Common myeloid progenitor, CD34-positive (primary cell): Measurements from ENCODE around the gene IP6K2.

Experiments
- CTCF ChIA-PET: fragments of 350-600 bp; sonication (Branson Sonifier 250); formaldehyde crosslinking; loops from one replicate; lab custom pipeline; 2021; ENCODE audit warnings: antibody characterized with exemption; lab: Charles Lee
- POLR2A ChIA-PET: fragments of 350-600 bp; sonication (Branson Sonifier 250); formaldehyde crosslinking; loops from one replicate; lab custom pipeline; 2021; ENCODE audit warnings: antibody characterized with exemption; lab: Charles Lee
- DNase-seq, 3 donors: peaks; one replicate each; pipeline versions ENCODE4 v3.0.0 to v3.0.0-alpha.2; 2013
- H3K27ac ChIP-seq, 2 experiments: 1 replicate in 1 of 2; 2 replicates in 1 of 2; pipeline ENCODE4 v1.7.0; 2013; ENCODE audit warnings: inconsistent platforms in 2 of 2, low read length in 2 of 2, mild to moderate bottlenecking in 2 of 2, low read depth in 1 of 2, moderate library complexity in 1 of 2; ENCODE audit not compliant: severe bottlenecking in 2 of 2, insufficient read depth in 1 of 2, poor library complexity in 1 of 2
- H3K27me3 ChIP-seq, 5 experiments: replicated peaks in 2 of 5; 1 replicate in 3 of 5; 2 replicates in 2 of 5; pipeline versions ENCODE4 v1.6.1 to v1.7.0; 2013; ENCODE audit warnings: low read length in 4 of 5, mild to moderate bottlenecking in 2 of 5, moderate library complexity in 2 of 5, inconsistent platforms in 1 of 5; ENCODE audit not compliant: insufficient read depth in 5 of 5, control insufficient read depth in 4 of 5
- H3K36me3 ChIP-seq, 4 experiments: 1 replicate in 2 of 4; 2 replicates in 2 of 4; pipeline versions ENCODE4 v1.6.1 to v1.7.0; 2013; ENCODE audit warnings: low read length in 3 of 4, control low read depth in 1 of 4, mild to moderate bottlenecking in 1 of 4; ENCODE audit not compliant: control insufficient read depth in 4 of 4, insufficient read depth in 4 of 4
- H3K4me1 ChIP-seq, 4 experiments: 1 replicate in 3 of 4; 2 replicates in 1 of 4; pipeline versions ENCODE4 v1.6.1 to v1.7.1; 2013; ENCODE audit warnings: low read length in 3 of 4, mild to moderate bottlenecking in 3 of 4, control low read depth in 1 of 4, inconsistent platforms in 1 of 4, moderate library complexity in 1 of 4; ENCODE audit not compliant: control insufficient read depth in 4 of 4, insufficient read depth in 4 of 4; ENCODE audit errors: control extremely low read depth in 1 of 4
- H3K4me3 ChIP-seq, 7 experiments: 1 replicate in 4 of 7; 2 replicates in 3 of 7; pipeline versions ENCODE4 v1.5.1 to v1.7.0; 2013; ENCODE audit warnings: mild to moderate bottlenecking in 7 of 7, low read length in 6 of 7, moderate library complexity in 6 of 7, inconsistent platforms in 2 of 7, low read depth in 2 of 7, control low read depth in 1 of 7; ENCODE audit not compliant: insufficient read depth in 4 of 7, control insufficient read depth in 1 of 7; ENCODE audit errors: extremely low read depth in 1 of 7
- H3K9me3 ChIP-seq, 5 experiments: 1 replicate in 4 of 5; 2 replicates in 1 of 5; pipeline versions ENCODE4 v1.6.1 to v1.7.1; 2013; ENCODE audit warnings: low read length in 4 of 5, mild to moderate bottlenecking in 2 of 5, inconsistent platforms in 1 of 5, low read depth in 1 of 5, moderate library complexity in 1 of 5; ENCODE audit not compliant: control insufficient read depth in 4 of 5, insufficient read depth in 2 of 5; ENCODE audit errors: control extremely low read depth in 1 of 5
- WGBS: methylation state at CpG from one replicate; pipeline ENCODE4 v1.1.5; 2013; ENCODE audit not compliant: insufficient coverage; 5-methylcytosine and 5-hydroxymethylcytosine counted together

IP6K2 gene

DNA sequence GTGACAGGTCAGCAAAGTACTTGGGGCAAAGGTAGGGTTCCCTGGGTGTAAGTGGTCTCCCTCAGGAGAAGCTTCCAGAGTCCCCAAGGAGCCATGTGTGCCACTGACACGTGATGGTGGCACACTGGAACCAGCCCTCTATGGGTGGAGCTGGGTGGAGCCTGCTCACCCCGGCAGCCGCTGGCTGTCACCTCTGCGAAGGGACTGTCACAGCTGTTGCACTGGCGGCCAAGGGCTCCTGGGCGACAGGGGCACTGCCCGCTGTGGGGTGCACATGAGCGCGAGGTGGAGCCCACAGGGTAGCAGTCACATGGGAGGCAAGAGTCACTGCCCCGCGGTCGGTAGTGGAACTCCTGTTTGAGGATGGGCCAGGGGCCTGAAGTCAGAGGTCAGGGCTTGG lies 66.3 kb downstream of the IP6K2 start:
- Histone ChIP-seq H3K27me3 (peaks cover 0 to 2% (median 0%) of the 10 kb centered on the region in 5 experiments), H3K27ac (no peak overlapping the region), H3K4me1 (peaks cover 0 to 6% (median 4%) of the 10 kb centered on the region in 4 experiments), H3K36me3 (peaks cover 0 to 2% (median 0%) of the 10 kb centered on the region in 4 experiments), H3K9me3 (no peaks in the 10 kb centered on the region), H3K4me3 (no peak overlapping the region)
- CTCF ChIA-PET: interaction anchor here (0.7 to 1.2 kb wide), 2 partner anchors 10 to 49 kb away, joined by 3 to 5 read pairs; no protein-coding TSS in a partner anchor
- POLR2A ChIA-PET: no interaction called here
- WGBS: 94% methylated on average over 12 of the region's 12 CpGs
- no peak for DNase-seq

- 97% methylated on average over 9 of the region's 15 CpGs for WGBS
- DNase-seq: no peak
- POLR2A ChIA-PET: no interaction called here
- Histone ChIP-seq H3K36me3 (peaks cover 0 to 2% (median 0%) of the 10 kb centered on the region in 4 experiments), H3K9me3 (no peaks in the 10 kb centered on the region), H3K27ac (no peak overlapping the region), H3K4me3 (no peak overlapping the region), H3K4me1 (no peaks in the 10 kb centered on the region), H3K27me3 (no peaks in the 10 kb centered on the region)
- CTCF ChIA-PET: interaction anchor here (1.1 kb wide), 1 partner anchor 9 kb away, joined by 5 read pairs; no protein-coding TSS in a partner anchor
Observed at GRCh38 chr3:48648188-48648850, 68.7 kb downstream of the IP6K2 start.

DNA sequence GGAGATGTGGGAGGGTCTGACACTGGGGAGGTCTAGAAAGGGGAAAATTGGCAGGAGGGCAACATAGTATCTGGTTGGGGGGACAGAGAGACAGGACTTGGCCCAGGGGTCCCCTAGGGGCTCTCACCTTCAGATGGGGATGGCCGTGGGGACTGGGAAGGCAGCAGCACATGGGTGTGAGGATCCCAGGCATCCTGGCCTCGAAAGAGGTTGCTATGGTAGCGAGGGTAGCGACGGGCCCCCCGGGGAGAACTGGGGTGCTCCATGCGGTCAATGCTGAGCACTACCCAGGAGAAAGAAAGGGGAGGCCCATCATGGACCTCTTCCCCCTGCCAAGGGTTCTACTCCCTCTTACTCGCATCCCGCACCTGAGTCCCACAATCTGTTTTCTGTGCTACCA lies 69.3 kb downstream of the IP6K2 start:
- no peak for DNase-seq
- H3K4me1 ChIP-seq: no peaks in the 10 kb centered on the region
- H3K4me3 ChIP-seq: no peak overlapping the region
- no peaks in the 10 kb centered on the region for H3K27me3 ChIP-seq
- H3K36me3 ChIP-seq: no peaks in the 10 kb centered on the region
- WGBS: 97% methylated on average over 9 of the region's 9 CpGs
- no peaks in the 10 kb centered on the region for H3K9me3 ChIP-seq
- CTCF ChIA-PET: interaction anchor here (1.1 kb wide), 1 partner anchor 9 kb away, joined by 5 read pairs; no protein-coding TSS in a partner anchor
- POLR2A ChIA-PET: no interaction called here
- no peak overlapping the region for H3K27ac ChIP-seq

GRCh38 chr3:48644898-48645760 lies 71.9 kb downstream of the IP6K2 start:
- ChIA-PET POLR2A (interaction anchor here (0.6 kb wide), 1 partner anchor 27 kb away, joined by 4 read pairs; no protein-coding TSS in a partner anchor), CTCF (interaction anchor here (1.5 kb wide), 1 partner anchor 10 kb away, joined by 3 read pairs; the partner anchor contains the start of gene SLC26A6)
- no peak overlapping the region for H3K27ac ChIP-seq
- H3K4me3 ChIP-seq: no peak overlapping the region
- DNase-seq: no peak
- H3K36me3 ChIP-seq: no peaks in the 10 kb centered on the region
- no peaks in the 10 kb centered on the region for H3K4me1 ChIP-seq
- WGBS: 95% methylated on average over 19 of the region's 22 CpGs
- no peaks in the 10 kb centered on the region for H3K9me3 ChIP-seq
- no peaks in the 10 kb centered on the region for H3K27me3 ChIP-seq

GRCh38 chr3:48642605-48643004 lies 74.4 kb downstream of the IP6K2 start:
- H3K36me3 ChIP-seq: no peaks in the 10 kb centered on the region
- ChIA-PET CTCF (interaction anchor here (1.6 kb wide), 1 partner anchor 10 kb away, joined by 4 read pairs; no protein-coding TSS in a partner anchor), POLR2A (interaction anchor here (0.8 kb wide), 1 partner anchor 44 kb away, joined by 3 read pairs; no protein-coding TSS in a partner anchor)
- H3K4me1 ChIP-seq: no peaks in the 10 kb centered on the region
- no peak overlapping the region for H3K4me3 ChIP-seq
- no peak overlapping the region for H3K27ac ChIP-seq
- no peak for DNase-seq
- H3K27me3 ChIP-seq: no peaks in the 10 kb centered on the region
- 98% methylated on average over 12 of the region's 12 CpGs for WGBS
- H3K9me3 ChIP-seq: no peaks in the 10 kb centered on the region

GRCh38 chr3:48641396-48641795 lies 75.6 kb downstream of the IP6K2 start:
- no peaks in the 10 kb centered on the region for H3K27me3 ChIP-seq
- ChIA-PET POLR2A (no interaction called here), CTCF (interaction anchor here (1.2 kb wide), 1 partner anchor 9 kb away, joined by 5 read pairs; no protein-coding TSS in a partner anchor)
- no peak overlapping the region for H3K4me3 ChIP-seq
- no peaks in the 10 kb centered on the region for H3K36me3 ChIP-seq
- H3K9me3 ChIP-seq: no peaks in the 10 kb centered on the region
- 94% methylated on average over 2 of the region's 3 CpGs for WGBS
- peaks cover 0 to 4% (median 3%) of the 10 kb centered on the region in 4 experiments for H3K4me1 ChIP-seq
- DNase-seq: no peak
- H3K27ac ChIP-seq: no peak overlapping the region
